Astrocyte of the spinal cord (primary cell): Measurements from ENCODE around the gene ANKH.

ENCODE experiments used
- DNase-seq: peaks from one replicate; pipeline ENCODE4 v3.0.0; 2011; ENCODE audit warnings: low read depth, low spot score
- H3K4me3 ChIP-seq: 2 replicates; pipeline ENCODE4 v1.5.1; 2011; ENCODE audit warnings: low read depth, mild to moderate bottlenecking, low read length, moderate library complexity
- in situ Hi-C: cut with HindIII; loops from 2 replicates; pipeline ENCODE4 v1.10.0; 2017; ENCODE audit warnings: low sequenced_read_pairs
- TF ChIP-seq, protein P1 (sequence below): IDR thresholded peaks from 2 replicates; pipeline ENCODE4 v1.5.1; 2012; ENCODE audit warnings: low read depth, mild to moderate bottlenecking, low read length, inconsistent platforms

ANKH gene

DNA sequence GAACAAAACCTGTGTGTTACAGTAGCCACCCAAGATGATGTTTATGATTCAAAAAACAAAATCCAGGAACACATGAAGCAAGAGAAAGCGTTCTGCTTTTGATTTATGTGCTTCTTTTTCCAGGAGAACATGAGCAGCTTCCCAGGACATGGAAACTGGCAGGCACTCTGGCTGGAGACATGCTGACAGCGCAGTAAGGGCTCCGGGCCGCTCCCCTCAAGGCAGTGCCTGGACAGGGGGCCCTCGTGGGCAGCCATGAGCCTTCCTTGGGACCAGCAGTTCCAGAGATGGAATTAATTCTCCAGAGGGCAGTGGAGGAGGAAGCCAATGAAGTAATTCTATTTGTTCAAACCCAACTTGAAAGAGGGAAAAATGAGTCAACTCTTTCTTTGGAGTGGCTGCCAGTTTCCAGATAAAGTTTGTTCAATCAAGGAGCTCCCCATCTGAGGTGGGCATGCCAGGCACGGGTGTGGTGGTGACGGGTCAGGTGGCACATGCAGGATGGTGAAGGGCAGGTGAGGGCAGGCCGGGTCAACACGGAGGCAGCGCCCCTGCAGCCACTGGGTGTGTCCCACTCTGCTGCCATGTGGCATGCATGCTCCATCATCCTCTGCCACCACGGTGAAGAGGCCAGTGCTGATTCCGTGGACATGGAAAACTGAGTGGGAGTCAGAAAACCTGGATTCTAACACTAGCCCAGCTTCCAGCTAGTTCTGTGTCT is 123.2 kb downstream of the ANKH start:
- TF ChIP-seq, protein P1, sequence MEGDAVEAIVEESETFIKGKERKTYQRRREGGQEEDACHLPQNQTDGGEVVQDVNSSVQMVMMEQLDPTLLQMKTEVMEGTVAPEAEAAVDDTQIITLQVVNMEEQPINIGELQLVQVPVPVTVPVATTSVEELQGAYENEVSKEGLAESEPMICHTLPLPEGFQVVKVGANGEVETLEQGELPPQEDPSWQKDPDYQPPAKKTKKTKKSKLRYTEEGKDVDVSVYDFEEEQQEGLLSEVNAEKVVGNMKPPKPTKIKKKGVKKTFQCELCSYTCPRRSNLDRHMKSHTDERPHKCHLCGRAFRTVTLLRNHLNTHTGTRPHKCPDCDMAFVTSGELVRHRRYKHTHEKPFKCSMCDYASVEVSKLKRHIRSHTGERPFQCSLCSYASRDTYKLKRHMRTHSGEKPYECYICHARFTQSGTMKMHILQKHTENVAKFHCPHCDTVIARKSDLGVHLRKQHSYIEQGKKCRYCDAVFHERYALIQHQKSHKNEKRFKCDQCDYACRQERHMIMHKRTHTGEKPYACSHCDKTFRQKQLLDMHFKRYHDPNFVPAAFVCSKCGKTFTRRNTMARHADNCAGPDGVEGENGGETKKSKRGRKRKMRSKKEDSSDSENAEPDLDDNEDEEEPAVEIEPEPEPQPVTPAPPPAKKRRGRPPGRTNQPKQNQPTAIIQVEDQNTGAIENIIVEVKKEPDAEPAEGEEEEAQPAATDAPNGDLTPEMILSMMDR = no peak
- DNase-seq = no peak
- in situ Hi-C loops = no loop called here
- no peak overlapping the region for H3K4me3 ChIP-seq

DNA sequence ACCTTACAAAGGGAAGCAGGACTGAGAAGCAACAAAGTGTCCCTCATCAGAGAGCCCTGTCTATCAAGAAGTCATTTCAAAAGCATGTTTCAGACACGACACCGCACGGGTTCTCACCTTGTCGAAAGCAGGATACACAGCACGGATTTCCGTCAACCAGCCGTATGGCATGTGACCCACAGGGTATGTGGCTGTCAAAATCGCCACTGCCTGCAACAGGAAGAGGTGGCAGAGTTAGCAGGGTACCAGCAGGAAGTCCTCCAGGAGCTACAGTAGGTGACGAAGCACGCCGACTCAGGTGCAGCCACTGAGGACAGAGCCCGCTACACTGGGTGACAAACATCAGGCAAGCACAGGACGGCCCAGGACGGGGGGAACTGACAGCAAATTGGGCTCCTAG is 125.8 kb downstream of the ANKH start:
- in situ Hi-C loops = no loop called here
- DNase-seq = no peak
- TF ChIP-seq, protein P1 = no peak
- H3K4me3 ChIP-seq = no peak overlapping the region

DNA sequence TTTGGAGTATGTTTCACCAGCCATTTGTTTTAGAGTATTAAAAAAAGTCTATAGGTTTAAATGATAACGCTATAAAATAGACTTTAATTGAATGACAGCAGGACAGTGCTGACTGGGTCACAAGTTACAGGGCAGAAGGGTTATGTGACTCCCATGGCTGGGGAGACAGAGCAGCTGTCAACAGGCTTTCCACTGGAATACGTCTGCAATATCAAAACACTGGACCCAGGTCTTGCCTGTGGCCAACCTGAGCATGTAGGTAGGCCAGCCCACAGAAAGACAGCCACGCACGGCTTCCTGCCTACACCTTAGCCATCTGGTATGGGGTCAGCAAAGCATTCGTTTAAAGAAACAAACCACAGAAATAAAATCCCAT is 126.4 kb downstream of the ANKH start:
- H3K4me3 ChIP-seq = no peak overlapping the region
- no peak for DNase-seq
- in situ Hi-C loops = no loop called here
- TF ChIP-seq, protein P1 = no peak

DNA sequence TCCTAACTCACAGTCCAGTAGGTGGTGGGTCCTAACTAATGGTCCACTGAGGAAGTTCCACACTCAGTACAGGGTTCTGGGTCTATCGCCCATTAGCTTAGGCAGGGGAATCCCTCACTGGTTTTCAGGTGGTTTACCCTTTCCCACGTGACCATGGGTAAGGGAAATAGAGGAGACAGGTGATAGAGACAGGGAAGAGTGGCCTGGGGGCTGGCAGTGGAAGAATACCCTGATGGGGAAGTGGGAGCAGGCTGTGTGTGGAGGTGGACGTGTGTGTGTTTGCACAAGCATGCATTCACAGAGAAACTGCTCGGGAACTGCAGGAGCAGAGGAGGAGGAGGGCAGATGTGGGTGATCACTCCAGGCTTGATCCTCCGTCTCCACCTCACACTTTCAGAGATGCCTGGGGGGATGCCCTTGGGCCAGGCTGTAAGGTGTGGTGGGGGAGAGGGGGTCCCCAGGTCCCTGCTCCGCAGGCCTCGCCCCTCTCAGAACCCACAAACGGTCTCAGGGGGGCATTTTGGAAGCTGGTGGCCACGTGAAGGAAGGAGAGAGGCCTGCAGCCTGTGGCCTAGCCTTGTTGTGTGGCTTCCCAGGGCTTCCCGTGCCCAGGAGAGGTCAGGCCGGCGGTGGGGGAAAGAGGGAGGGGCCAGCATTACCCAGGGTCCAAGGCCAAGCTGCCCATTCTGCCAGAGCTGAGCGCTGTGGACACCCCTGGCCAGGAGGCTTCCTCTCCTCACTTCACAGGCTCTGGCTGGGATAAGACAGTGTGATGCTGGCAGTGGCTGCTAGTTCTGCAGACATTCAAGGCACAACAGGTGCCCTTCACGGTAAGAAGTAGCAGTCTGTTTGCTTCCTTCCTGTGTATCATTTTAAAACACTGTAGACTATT is 127.0 kb downstream of the ANKH start:
- no peak for DNase-seq
- in situ Hi-C loops = no loop called here
- H3K4me3 ChIP-seq = no peak overlapping the region
- TF ChIP-seq, protein P1 = no peak

DNA sequence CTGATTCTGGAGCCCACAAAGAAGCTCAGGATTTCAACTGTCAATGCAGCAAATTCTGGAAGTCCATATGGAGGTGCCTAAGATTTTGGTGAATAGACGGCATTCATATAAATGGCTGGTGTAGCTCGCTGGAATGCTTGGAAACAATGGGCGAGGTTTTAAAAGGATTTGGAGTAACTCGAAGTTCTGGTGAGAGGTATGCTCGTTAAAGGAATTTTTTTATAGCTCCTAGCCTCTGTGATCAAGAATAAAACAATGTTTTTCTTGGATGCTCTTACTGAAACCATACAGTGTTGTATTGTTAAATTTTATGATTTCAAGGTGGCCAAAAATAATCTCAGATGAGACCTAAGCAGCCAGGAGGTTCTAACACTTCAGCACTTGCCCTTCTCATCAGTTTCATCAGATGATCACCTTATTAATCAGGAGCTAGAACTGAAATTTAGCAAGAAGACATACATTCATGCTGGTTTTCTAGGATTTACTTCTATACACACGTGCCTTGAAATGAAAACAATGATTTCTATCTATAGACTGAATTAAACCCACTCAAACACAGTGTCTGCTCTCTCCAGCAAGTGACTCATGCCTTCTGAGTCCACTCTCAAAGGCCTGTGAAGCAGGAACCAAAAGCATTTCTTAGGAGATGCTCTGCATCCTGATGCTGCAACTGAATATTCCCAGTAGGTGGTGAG is 127.8 kb downstream of the ANKH start:
- in situ Hi-C loops = no loop called here
- TF ChIP-seq, protein P1 = no peak
- no peak overlapping the region for H3K4me3 ChIP-seq
- DNase-seq = peak; percentile 76

DNA sequence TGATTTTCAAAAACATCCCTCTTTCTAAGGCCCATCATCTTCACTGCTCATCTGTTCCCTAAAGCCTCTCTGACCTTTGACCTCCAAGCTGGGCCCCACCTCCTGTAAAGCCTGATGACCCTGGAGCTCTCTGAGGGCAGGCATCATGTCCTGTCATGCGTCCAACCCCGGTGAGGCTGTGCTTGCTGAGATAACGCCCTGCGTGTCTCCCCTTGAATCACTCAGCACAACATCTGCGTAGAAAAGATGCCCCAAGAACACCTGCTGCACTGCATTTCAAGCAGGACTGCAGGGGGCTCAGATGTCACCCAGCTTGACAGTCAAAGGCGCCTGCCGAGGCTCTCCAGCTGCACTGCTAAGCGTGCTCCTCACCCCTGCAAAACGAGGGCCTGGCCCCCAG is 129.1 kb downstream of the ANKH start:
- no peak overlapping the region for H3K4me3 ChIP-seq
- no peak for DNase-seq
- in situ Hi-C loops = no loop called here
- TF ChIP-seq, protein P1 = no peak
